Endothelial cell of umbilical vein (primary cell): ENCODE data around the gene ZNF516. TPM values are rescaled to one million over a fixed set of nuclear protein-coding genes. Genes with fewer than 3 reads are reported as not detected.

Source experiments
- BruUV-seq: library from RNA; stranded (reverse); fragments of 400-500 nt; replicated peaks from 2 replicates; lab custom pipeline; 2021; lab: Mats Ljungman, UMichigan
- CTCF ChIA-PET: fragments of 300-600, 350-600 bp; sonication (Branson Sonifier 250); formaldehyde crosslinking; loops from one replicate; lab custom pipeline; 2021; ENCODE audit warnings: antibody characterized with exemption, inconsistent platforms; lab: Charles Lee
- POLR2A ChIA-PET: fragments of 300-600, 350-600 bp; sonication (Branson Sonifier 250); formaldehyde crosslinking; loops from one replicate; lab custom pipeline; 2021; ENCODE audit warnings: antibody characterized with exemption, inconsistent platforms; lab: Charles Lee
- DNase-seq: peaks from one replicate; pipeline ENCODE4 v3.0.0-alpha.2; 2011; ENCODE audit warnings: low read depth, low spot score
- FAIRE-seq: peaks from 2 replicates; lab custom pipeline; 2011; peaks lifted over from hg19 to GRCh38; lab: Jason Lieb, UNC
- H2AFZ ChIP-seq: 2 replicates; pipeline ENCODE4 v1.6.0; 2012; ENCODE audit warnings: low read depth, low read length, control low read depth, inconsistent platforms
- H3K27ac ChIP-seq: 2 replicates; pipeline ENCODE4 v1.5.1; 2011; ENCODE audit warnings: low read depth, mild to moderate bottlenecking, control low read depth, low read length, moderate library complexity; ENCODE audit not compliant: insufficient read depth
- H3K27me3 ChIP-seq, 2 experiments: 2 replicates each; pipeline versions ENCODE4 v1.6.0 to v1.6.1; 2011; ENCODE audit warnings: low read length in 2 of 2, mixed read lengths in 1 of 2; ENCODE audit not compliant: control insufficient read depth in 2 of 2, insufficient read depth in 2 of 2
- H3K36me3 ChIP-seq, 2 experiments: 2 replicates in 1 of 2; 3 replicates in 1 of 2; pipeline ENCODE4 v1.5.1; 2011; ENCODE audit warnings: low read length in 2 of 2, mild to moderate bottlenecking in 1 of 2, moderate library complexity in 1 of 2; ENCODE audit not compliant: control insufficient read depth in 2 of 2, insufficient read depth in 2 of 2; ENCODE audit errors: extremely low read depth in 1 of 2
- H3K4me1 ChIP-seq: 3 replicates; pipeline ENCODE4 v1.5.1; 2011; ENCODE audit warnings: mild to moderate bottlenecking, low read length; ENCODE audit not compliant: control insufficient read depth, insufficient read depth; ENCODE audit errors: extremely low read depth
- H3K4me2 ChIP-seq: 2 replicates; pipeline ENCODE4 v1.6.1; 2011; ENCODE audit warnings: low read length, control low read depth, mixed read lengths; ENCODE audit not compliant: insufficient read depth
- H3K4me3 ChIP-seq, 3 experiments: fragments of 200-600 bp in 1 of 3; sonication (generic), shearing (Covaris generic) in 1 of 3; replicated peaks in 1 of 3; 2 replicates each; pipeline ENCODE4 v1.5.1; 2011 to 2016; ENCODE audit warnings: control low read depth in 3 of 3, low read length in 3 of 3, mild to moderate bottlenecking in 2 of 3, inconsistent platforms in 1 of 3, low read depth in 1 of 3, moderate library complexity in 1 of 3; ENCODE audit not compliant: insufficient read depth in 1 of 3
- H3K79me2 ChIP-seq: 2 replicates; pipeline ENCODE4 v1.6.0; 2012; ENCODE audit warnings: low read length, inconsistent platforms; ENCODE audit not compliant: control insufficient read depth, insufficient read depth
- H3K9ac ChIP-seq: replicated peaks from 2 replicates; pipeline ENCODE3; 2011; ENCODE audit warnings: low read length, control low read depth; ENCODE audit not compliant: insufficient read depth; ENCODE audit errors: extremely low read depth
- H3K9me1 ChIP-seq: replicated peaks from 3 replicates; pipeline ENCODE4 v1.6.0; 2011; ENCODE audit warnings: mild to moderate bottlenecking, low read length; ENCODE audit not compliant: control insufficient read depth, insufficient read depth; ENCODE audit errors: extremely low read depth
- H3K9me3 ChIP-seq: replicated peaks from 2 replicates; pipeline ENCODE4 v1.5.1; 2012; ENCODE audit warnings: low read length, inconsistent platforms; ENCODE audit not compliant: control insufficient read depth, insufficient read depth
- H4K20me1 ChIP-seq: replicated peaks from 2 replicates; pipeline ENCODE3; 2011; ENCODE audit warnings: mild to moderate bottlenecking, low read length; ENCODE audit not compliant: control insufficient read depth, insufficient read depth; ENCODE audit errors: extremely low read depth
- EZH2 ChIP-seq: IDR thresholded peaks from 2 replicates; pipeline ENCODE4 v1.6.1; 2012; ENCODE audit warnings: borderline replicate concordance, low read depth, mild to moderate bottlenecking, moderate library complexity, low read length, inconsistent platforms; ENCODE audit not compliant: severe bottlenecking
- FOS ChIP-seq: IDR thresholded peaks from 2 replicates; pipeline ENCODE4 v1.6.1; 2011; ENCODE audit warnings: mild to moderate bottlenecking, low read length, moderate library complexity, borderline replicate concordance; ENCODE audit not compliant: insufficient read depth
- GATA2 ChIP-seq: IDR thresholded peaks from 2 replicates; pipeline ENCODE4 v1.7.0; 2011; ENCODE audit warnings: low read depth, mild to moderate bottlenecking, moderate library complexity, mixed read lengths, low read length; ENCODE audit not compliant: insufficient read length, insufficient read depth
- JUN ChIP-seq: IDR thresholded peaks from 2 replicates; pipeline ENCODE4 v1.6.1; 2011; ENCODE audit warnings: borderline replicate concordance, low read depth; ENCODE audit not compliant: insufficient read length, insufficient read depth
- MYC ChIP-seq: IDR thresholded peaks from one replicate; pipeline ENCODE4 v1.6.1; 2011; ENCODE audit warnings: mild to moderate bottlenecking, low read depth, low read length
- POLR2A ChIP-seq: IDR thresholded peaks from 2 replicates; pipeline ENCODE4 v1.6.1; 2012; ENCODE audit warnings: low read depth, mild to moderate bottlenecking, control low read depth, low read length
- POLR2AphosphoS5 ChIP-seq: IDR thresholded peaks from 2 replicates; pipeline ENCODE4 v1.6.1; 2012; ENCODE audit warnings: low read depth, mild to moderate bottlenecking, control low read depth, low read length, moderate library complexity; ENCODE audit not compliant: insufficient read depth
- dilution Hi-C: fragments of 300-500 bp; cut with MboI; formaldehyde crosslinking; loops from one replicate; pipeline ENCODE4 v1.15.0; 2019; ENCODE audit warnings: low sequenced_read_pairs; ENCODE audit not compliant: extremely low pct_ligation_motif_present
- intact Hi-C: fragments of 100-400 bp; cut with micrococcal nuclease; formaldehyde crosslinking; loops from one replicate; pipeline ENCODE4 v1.10.0; 2022
- polyA plus RNA-seq, 4 experiments: library from polyadenylated mRNA; depleted of rRNA in 3 of 4; stranded (reverse) in 3 of 4; unstranded in 1 of 4; fragments of >200 nt; gene quantifications; 2 replicates each; pipeline versions ENCODE4 v1.2.1 to v1.2.3, GENCODE V29; 2011 to 2012; ENCODE audit warnings: missing spikeins in 1 of 4
- total RNA-seq: library from RNA; stranded (reverse); gene quantifications from 2 replicates; pipeline ENCODE4 v1.2.3, GENCODE V29; 2021
- TF ChIP-seq, protein P1 (sequence below): IDR thresholded peaks from 2 replicates; pipeline ENCODE4 v1.6.1; 2011; ENCODE audit not compliant: insufficient read depth, insufficient read length
- TF ChIP-seq, protein P2 (sequence below), 2 donors: IDR thresholded peaks; 1 replicate in 1 of 2; 2 replicates in 1 of 2; pipeline ENCODE4 v1.5.1; 2011; ENCODE audit warnings: low read length in 2 of 2, mild to moderate bottlenecking in 2 of 2, moderate library complexity in 2 of 2, control low read depth in 1 of 2, inconsistent platforms in 1 of 2, low read depth in 1 of 2; ENCODE audit not compliant: insufficient read depth in 1 of 2; ENCODE audit errors: extremely low read depth in 1 of 2

ZNF516 gene
- total and polyA plus RNA-seq, 2 donors (not counting 3 experiments of a cell fraction or from before 2014, with no cell fraction given) = 3.6 to 19.1 TPM

DNA sequence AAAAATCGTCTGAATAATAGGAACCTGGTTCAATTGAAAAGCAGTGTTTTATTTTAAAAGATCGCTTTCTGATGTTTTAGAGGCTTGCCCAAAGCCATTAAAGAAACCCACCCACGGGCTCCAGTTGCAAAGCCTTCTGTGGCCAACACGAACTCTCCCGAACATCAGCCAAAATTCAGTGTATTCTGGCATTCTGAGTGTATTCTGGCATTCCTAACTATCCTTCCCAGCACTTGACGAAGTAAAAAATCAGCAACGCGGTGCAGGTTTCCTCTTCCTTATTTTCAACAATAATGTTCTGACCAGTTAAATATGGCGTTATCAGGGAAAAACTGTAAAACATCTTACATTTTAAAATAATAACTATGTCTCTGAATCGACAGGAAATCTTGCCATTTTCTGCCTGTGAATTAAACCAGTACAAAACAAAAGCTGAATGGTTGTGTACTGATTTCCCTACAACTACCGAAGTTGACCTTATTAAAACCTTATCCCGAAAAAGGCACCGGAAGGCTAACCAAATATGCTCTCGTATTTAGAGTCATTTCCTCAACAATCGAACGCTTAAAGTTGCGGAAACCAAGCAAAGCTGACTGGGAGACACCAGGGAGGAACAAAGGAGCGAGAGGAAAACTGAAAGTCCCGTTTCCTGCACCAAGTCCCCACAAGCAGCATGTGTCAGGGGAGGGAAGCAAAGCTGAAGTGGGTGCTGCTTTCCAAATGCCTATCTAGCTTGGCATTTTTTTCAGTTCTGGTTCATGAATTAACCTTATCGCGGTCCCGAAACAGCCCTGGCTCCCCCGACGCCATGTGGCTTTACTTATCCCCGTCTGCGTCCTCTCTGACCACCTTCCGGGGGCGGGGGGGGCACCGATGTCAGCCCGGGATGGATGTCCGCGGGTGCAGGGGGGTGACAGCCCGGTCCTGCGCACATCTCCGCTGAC, 44.3 kb downstream of the ZNF516 start:
- ChIA-PET CTCF (interaction anchor here (0.6 to 1.7 kb wide), 6 partner anchors 27 to 296 kb away, joined by 3 to 8 read pairs (median 3); no protein-coding TSS in a partner anchor), POLR2A (interaction anchor here (1.6 kb wide), 1 partner anchor 43 kb away, joined by 3 read pairs; no protein-coding TSS in a partner anchor)
- no peaks in the 10 kb centered on the region for H3K36me3 ChIP-seq
- H3K9me1 ChIP-seq = no peaks in the 10 kb centered on the region
- BruUV-seq = TSS peak; percentile 87
- intact Hi-C loops (loop anchor here (1.0 to 5.0 kb wide), 4 partner anchors 27 to 372 kb away; partner anchors contain the start of gene ZNF236), dilution Hi-C loops (no loop called here)
- H3K9me3 ChIP-seq = no peaks in the 10 kb centered on the region
- peak overlapping the region; percentile 92 for H2AFZ ChIP-seq
- H3K4me3 ChIP-seq = peak overlapping the region; percentile 51 to 88 (median 56)
- H3K9ac ChIP-seq = peak overlapping the region; percentile 95
- no peaks in the 10 kb centered on the region for H4K20me1 ChIP-seq
- peaks cover 20% of the 10 kb centered on the region for H3K4me1 ChIP-seq
- peaks cover 0 to 1% of the 10 kb centered on the region in 2 experiments for H3K27me3 ChIP-seq
- H3K27ac ChIP-seq = peak overlapping the region; percentile 94
- FAIRE-seq (peak; percentile 93), DNase-seq (peak; percentile 72)
- peak overlapping the region; percentile 99 for H3K4me2 ChIP-seq
- peak; percentile 55 for TF ChIP-seq POLR2AphosphoS5
- TF ChIP-seq, protein P1, sequence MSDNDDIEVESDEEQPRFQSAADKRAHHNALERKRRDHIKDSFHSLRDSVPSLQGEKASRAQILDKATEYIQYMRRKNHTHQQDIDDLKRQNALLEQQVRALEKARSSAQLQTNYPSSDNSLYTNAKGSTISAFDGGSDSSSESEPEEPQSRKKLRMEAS = no peak
- peaks cover 8% of the 10 kb centered on the region for H3K79me2 ChIP-seq

DNA sequence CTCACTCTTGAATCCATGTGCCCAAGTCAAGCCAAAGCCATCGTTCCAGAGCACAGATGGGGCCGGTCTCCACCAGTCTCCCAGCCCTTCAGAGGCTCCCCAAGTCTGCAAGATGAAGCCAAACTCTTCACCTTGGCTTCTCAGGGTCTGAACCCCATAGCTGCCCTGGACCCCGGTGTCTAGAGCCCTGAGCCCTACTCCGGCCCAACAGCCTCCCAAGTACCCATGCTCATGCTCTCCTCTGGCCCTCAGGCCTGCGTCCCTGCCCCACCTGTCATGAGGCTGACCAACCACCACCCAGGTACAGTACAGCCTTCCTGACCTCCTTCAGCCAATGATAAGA, 46.0 kb downstream of the ZNF516 start:
- FAIRE-seq (no peak), DNase-seq (no peak)
- Histone ChIP-seq H3K79me2 (peaks cover 8% of the 10 kb centered on the region), H3K9me3 (no peaks in the 10 kb centered on the region), H3K4me3 (no peak overlapping the region), H3K4me1 (peaks cover 26% of the 10 kb centered on the region), H4K20me1 (no peaks in the 10 kb centered on the region), H3K9ac (no peak overlapping the region), H3K4me2 (no peak overlapping the region), H3K9me1 (no peaks in the 10 kb centered on the region), H3K27me3 (peaks cover 0 to 1% of the 10 kb centered on the region in 2 experiments), H3K36me3 (no peaks in the 10 kb centered on the region), H3K27ac (no peak overlapping the region), H2AFZ (no peak overlapping the region)
- ChIA-PET CTCF (no interaction called here), POLR2A (interaction anchor here (1.6 kb wide), 1 partner anchor 45 kb away, joined by 3 read pairs; no protein-coding TSS in a partner anchor)
- no TSS peak for BruUV-seq
- no peak for TF ChIP-seq GATA2
- TF ChIP-seq POLR2A = no peak
- TF ChIP-seq, protein P2, sequence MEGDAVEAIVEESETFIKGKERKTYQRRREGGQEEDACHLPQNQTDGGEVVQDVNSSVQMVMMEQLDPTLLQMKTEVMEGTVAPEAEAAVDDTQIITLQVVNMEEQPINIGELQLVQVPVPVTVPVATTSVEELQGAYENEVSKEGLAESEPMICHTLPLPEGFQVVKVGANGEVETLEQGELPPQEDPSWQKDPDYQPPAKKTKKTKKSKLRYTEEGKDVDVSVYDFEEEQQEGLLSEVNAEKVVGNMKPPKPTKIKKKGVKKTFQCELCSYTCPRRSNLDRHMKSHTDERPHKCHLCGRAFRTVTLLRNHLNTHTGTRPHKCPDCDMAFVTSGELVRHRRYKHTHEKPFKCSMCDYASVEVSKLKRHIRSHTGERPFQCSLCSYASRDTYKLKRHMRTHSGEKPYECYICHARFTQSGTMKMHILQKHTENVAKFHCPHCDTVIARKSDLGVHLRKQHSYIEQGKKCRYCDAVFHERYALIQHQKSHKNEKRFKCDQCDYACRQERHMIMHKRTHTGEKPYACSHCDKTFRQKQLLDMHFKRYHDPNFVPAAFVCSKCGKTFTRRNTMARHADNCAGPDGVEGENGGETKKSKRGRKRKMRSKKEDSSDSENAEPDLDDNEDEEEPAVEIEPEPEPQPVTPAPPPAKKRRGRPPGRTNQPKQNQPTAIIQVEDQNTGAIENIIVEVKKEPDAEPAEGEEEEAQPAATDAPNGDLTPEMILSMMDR (IDR thresholded peaks at IDR 0.05; ENCODE audit: extremely low read depth in 1 of 2, insufficient read depth in 1 of 2, low read depth in 1 of 2, low read length in 2 of 2) = no peak
- no peak for TF ChIP-seq FOS
- no peak for TF ChIP-seq EZH2
- no peak for TF ChIP-seq POLR2AphosphoS5
- no peak for TF ChIP-seq JUN
- TF ChIP-seq, protein P1 = no peak
- TF ChIP-seq MYC = no peak
- intact Hi-C loops (no loop called here), dilution Hi-C loops (no loop called here)
